Measurements from ENCODE around the gene CYGB.

Gene CYGB

DNA sequence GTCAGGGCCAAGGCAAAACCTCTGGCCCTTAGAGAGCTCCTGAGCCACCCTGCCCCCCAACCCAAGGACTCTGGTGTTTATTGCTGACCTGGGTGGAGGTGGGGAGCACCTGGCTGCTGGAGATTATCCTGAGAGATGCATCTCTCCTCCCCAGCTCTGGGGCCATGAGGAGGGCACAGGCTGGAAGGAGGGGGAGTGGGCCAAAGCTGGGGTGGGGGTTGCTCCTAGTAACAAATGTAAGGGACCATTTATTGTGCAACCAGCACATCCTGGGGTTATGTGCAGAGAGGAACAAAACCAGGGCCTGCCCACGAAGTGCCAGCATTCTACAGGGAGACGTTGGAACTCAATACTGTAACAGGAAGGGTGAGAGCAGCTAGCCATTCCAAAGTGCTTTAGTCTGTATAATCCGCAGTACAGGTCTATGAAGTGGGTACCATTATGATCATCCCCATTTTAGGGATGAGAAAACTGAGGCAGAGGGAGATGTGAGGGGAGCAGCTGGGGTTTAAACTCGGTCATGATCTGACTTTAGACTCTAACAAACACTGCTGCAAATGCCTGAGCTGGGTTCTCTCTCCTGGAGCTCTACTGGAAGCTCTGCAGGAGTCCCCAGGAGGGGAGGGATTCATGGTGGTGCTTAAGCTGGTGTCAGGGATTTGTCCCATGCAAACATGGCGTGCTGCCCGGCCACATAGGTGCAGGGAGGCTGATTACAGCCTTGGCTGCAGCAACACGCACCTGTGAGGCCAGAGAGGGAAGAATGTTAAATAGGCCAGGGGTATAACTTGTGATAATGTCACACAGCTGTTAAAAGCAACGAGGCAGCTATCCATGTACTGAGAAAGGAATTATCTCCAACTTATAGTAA is 34.9 kb downstream of the CYGB start:
- in situ Hi-C loops (cut with HindIII; ENCODE audit: low sequenced_read_pairs): no loop called here
- no peak for DNase-seq (ENCODE audit: low read depth, low spot score)
- H3K4me3 ChIP-seq (ENCODE audit: low read depth, low read length): no peak overlapping the region
- TF ChIP-seq, protein P1, sequence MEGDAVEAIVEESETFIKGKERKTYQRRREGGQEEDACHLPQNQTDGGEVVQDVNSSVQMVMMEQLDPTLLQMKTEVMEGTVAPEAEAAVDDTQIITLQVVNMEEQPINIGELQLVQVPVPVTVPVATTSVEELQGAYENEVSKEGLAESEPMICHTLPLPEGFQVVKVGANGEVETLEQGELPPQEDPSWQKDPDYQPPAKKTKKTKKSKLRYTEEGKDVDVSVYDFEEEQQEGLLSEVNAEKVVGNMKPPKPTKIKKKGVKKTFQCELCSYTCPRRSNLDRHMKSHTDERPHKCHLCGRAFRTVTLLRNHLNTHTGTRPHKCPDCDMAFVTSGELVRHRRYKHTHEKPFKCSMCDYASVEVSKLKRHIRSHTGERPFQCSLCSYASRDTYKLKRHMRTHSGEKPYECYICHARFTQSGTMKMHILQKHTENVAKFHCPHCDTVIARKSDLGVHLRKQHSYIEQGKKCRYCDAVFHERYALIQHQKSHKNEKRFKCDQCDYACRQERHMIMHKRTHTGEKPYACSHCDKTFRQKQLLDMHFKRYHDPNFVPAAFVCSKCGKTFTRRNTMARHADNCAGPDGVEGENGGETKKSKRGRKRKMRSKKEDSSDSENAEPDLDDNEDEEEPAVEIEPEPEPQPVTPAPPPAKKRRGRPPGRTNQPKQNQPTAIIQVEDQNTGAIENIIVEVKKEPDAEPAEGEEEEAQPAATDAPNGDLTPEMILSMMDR (IDR thresholded peaks at IDR 0.05; ENCODE audit: low read depth, low read length): no peak

DNA sequence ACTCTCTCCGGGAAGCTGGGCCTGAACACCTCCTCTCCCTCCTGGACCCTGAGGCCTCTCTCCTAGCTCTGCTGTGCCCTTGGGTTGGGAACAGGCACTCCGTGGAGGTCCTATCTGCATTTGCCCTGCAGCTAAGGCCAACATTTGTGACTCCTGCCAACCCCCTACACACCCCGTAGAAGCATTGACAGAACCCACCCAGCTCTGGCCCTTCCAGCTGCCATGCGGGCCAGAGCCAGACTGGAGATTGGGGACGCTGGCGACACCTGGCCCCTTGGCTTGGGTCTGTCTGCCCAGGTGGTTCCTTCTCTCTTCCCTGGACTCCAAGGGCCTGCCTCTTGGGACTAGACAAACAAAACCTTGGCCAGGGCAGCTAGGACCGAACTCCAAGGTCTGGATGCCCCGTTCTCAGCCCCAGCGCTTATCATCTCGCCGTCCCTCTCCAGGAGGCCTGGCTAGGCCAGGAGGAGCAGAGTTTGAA is 35.6 kb downstream of the CYGB start:
- DNase-seq (ENCODE audit: low read depth, low spot score): no peak
- peak overlapping the region; percentile 75 for H3K4me3 ChIP-seq (ENCODE audit: low read depth, low read length)
- in situ Hi-C loops (cut with HindIII; ENCODE audit: low sequenced_read_pairs): no loop called here
- TF ChIP-seq, protein P1 (IDR thresholded peaks at IDR 0.05; ENCODE audit: low read depth, low read length): no peak

DNA sequence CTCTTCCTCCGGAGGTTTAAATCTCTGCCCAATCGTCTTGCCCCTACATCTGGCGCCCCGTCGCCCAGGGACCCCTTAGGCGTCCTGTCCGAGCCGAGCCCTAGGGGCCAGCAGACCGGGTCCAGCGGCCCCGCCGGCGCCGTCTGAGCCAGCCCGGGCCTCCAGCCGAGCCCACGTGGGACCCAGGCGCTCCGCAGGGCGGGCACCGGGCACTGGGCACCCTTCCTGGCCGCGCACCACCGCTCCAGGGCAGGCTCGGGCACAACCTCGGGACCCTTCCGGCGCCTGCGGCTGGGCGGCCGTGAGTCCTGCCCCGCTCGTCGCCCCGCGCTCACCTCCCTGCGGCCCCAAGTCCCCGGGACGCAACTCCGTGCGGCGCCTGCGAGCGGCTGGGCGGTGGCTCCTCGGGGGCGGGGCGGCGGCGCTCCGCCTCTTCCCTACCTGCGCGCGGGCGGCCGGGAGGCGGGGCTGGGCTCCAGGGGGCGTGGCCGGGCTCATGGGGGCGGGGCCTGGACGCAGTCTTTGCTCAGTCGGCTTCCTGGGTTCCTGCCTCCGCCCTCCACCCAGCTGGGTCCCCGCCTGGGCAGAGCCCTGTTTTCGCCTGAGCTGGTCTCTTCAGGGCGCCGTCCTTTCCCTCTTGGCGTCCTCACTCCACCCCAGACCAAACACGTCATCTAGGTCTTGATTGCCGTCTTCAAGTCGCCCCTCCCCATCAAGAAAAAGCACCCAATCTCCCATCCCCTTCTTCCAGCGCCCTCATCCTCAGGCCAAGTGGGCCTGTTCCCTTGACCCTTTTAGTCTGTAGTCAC is 36.3 kb downstream of the CYGB start, which contains the start of gene RHBDF2:
TSS of gene RHBDF2 (minus strand) at position 406 of the 809 bp plus-strand sequence. CDS start 19,899 bp downstream, outside the sequence.
- H3K4me3 ChIP-seq (ENCODE audit: low read depth, low read length): peak within 1 kb of the TSS; percentile 75
- in situ Hi-C loops (cut with HindIII; ENCODE audit: low sequenced_read_pairs): no loop called here
- peak; percentile 75 for DNase-seq (ENCODE audit: low read depth, low spot score)
- TF ChIP-seq, protein P1 (IDR thresholded peaks at IDR 0.05; ENCODE audit: low read depth, low read length): no peak

DNA sequence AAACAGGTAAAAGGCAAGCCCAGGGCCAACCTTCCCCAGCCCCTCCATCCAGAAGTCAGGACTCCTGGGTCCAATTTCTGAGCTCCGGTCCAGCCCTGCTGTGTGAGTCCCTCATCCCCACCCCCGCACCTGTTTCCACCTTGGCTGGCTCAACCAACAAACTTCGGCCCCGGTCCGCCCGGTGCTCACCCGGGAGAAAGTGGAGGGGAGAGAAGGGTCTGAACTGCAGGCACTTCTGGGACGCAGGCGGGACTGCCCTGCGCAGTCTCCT is 36.8 kb downstream of the CYGB start:
- no peak for DNase-seq (ENCODE audit: low read depth, low spot score)
- H3K4me3 ChIP-seq (ENCODE audit: low read depth, low read length): peak overlapping the region; percentile 75
- in situ Hi-C loops (cut with HindIII; ENCODE audit: low sequenced_read_pairs): no loop called here
- TF ChIP-seq, protein P1 (IDR thresholded peaks at IDR 0.05; ENCODE audit: low read depth, low read length): no peak

DNA sequence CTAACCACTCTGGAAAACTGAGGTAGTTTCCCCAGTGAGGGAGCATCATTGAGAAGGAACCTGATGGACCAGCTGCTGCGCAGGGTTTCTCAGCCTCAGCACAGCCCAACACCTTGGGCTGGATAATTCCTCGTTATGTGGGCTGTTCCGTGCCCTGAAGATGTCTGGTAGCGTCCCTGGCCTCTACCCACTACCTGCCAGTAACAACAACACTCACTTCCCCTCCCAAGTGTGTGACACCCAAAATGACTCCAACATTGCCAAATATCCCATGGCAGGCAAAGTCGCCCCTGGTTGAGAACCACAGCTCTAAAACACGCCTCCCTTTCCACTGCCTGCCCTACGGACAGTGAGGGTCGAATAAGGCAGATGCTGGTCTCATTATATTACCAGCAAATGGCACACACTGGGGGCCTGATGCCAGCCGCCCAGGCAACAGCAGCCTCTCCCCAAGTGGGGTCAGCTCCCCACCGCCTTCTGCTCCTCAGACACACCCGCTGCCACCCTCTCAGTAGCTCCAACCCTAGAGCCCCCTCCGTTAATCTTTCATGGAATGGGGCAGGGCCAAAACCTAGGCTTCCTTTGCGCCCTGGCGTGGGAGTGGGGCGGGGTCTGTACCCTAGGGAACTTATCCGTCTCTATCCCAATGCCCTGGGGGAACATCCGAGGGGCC is 37.3 kb downstream of the CYGB start:
- DNase-seq (ENCODE audit: low read depth, low spot score): no peak
- peak overlapping the region; percentile 75 for H3K4me3 ChIP-seq (ENCODE audit: low read depth, low read length)
- in situ Hi-C loops (cut with HindIII; ENCODE audit: low sequenced_read_pairs): no loop called here
- TF ChIP-seq, protein P1 (IDR thresholded peaks at IDR 0.05; ENCODE audit: low read depth, low read length): no peak

DNA sequence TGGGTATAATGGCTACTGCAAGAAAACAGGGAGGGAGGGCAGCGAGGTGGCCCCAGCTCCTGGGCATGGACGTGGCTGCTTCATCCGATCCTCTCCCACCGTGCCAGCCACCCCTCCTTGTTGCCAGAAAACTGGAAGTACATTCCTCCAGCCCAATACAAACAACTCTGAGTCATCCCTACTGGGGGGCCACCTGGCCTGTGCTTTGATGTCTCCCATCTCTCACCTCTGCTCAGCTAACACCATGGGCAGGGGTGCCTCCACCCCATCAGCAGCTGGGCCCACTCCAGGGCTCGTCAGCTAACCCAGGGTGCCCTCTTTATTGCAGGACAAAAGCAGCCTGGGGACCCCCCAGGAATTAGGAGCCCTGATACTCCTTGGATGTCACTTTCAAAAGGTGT is 38.2 kb downstream of the CYGB start:
- TF ChIP-seq, protein P1 (IDR thresholded peaks at IDR 0.05; ENCODE audit: low read depth, low read length): no peak
- DNase-seq (ENCODE audit: low read depth, low spot score): no peak
- H3K4me3 ChIP-seq (ENCODE audit: low read depth, low read length): peak overlapping the region; percentile 75
- in situ Hi-C loops (cut with HindIII; ENCODE audit: low sequenced_read_pairs): no loop called here

Data from astrocyte of the spinal cord (primary cell).